ENCODE results near the gene PTRH1. TPM values are rescaled to one million over a fixed set of nuclear protein-coding genes. Genes with fewer than 3 reads are reported as not detected.

PTRH1 gene
- total RNA-seq, 1 experiment from 2014 or later = 21.8 TPM

DNA sequence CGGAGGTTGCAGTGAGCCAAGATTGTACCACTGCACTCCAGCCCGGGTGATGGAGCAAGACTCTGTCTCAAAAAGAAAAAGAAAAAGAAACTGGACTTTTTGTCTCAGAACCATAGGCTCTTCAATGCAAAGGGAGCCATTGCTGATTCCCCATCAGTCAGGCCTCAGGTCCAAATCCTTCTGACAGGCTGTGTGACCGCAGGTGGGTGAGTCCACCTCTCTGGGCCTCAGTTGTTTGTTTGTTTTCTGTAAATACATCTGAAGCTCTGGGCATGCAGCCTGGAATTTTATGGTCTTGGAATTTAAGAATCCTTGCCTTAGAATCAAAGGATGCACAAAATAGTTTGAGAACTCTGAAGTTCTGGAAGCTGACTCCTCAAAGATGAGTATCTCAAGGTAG is 40.8 kb upstream of the PTRH1 start:
- Histone ChIP-seq H3K36me3 (ENCODE audit: control insufficient read depth in 1 of 2, insufficient read depth in 2 of 2, low read length in 2 of 2) (no peaks in the 10 kb centered on the region), H3K27ac (ENCODE audit: low read depth, low read length) (no peak overlapping the region), H2AFZ (ENCODE audit: low read depth, low read length, poor library complexity, severe bottlenecking) (no peak overlapping the region), H3K79me2 (ENCODE audit: insufficient read depth, low read length) (no peaks in the 10 kb centered on the region), H3K4me2 (ENCODE audit: low read length) (no peak overlapping the region), H3K4me3 (replicated peaks in 1 of 2; ENCODE audit: low read depth in 1 of 2, low read length in 2 of 2) (no peak overlapping the region), H3K9me2 (ENCODE audit: insufficient read depth) (no peaks in the 10 kb centered on the region), H3K27me3 (ENCODE audit: insufficient read depth, low read length) (no peaks in the 10 kb centered on the region; the same call in 1 of the 2 replicates), H3K9me3 (ENCODE audit: control insufficient read depth in 1 of 2, insufficient read depth in 1 of 2, low read depth in 1 of 2, low read length in 2 of 2) (no peaks in the 10 kb centered on the region), H3K4me1 (ENCODE audit: control insufficient read depth in 1 of 2, insufficient read depth in 2 of 2, low read length in 2 of 2) (no peaks in the 10 kb centered on the region), H3K9ac (ENCODE audit: low read length) (no peak overlapping the region), H4K20me1 (ENCODE audit: insufficient read depth) (no peaks in the 10 kb centered on the region)
- ChIA-PET RAD21 (ENCODE audit: low non-redundant PET in 1 of 2, low total read pairs in 2 of 2, uncharacterized antibody in 2 of 2, unreplicated experiment in 2 of 2) (no interaction called here), CTCF (no interaction called here), POLR2A (no interaction called here)
- no peak for TF ChIP-seq ZFX (IDR thresholded peaks at IDR 0.05)
- TF ChIP-seq MAX (IDR thresholded peaks at IDR 0.05) = no peak
- TF ChIP-seq SRF (IDR thresholded peaks at IDR 0.05; ENCODE audit: low read depth) = no peak
- TF ChIP-seq CEBPB (IDR thresholded peaks at IDR 0.05; ENCODE audit: low read depth) = no peak
- no peak for TF ChIP-seq SP1 (IDR thresholded peaks at IDR 0.05; ENCODE audit: low read depth)
- no peak for TF ChIP-seq ATF3 (IDR thresholded peaks at IDR 0.05)
- TF ChIP-seq CBX3 (IDR thresholded peaks at IDR 0.05; ENCODE audit: low read depth) = no peak
- TF ChIP-seq CTCF (IDR thresholded peaks at IDR 0.05 in 2 of 3, conservative IDR thresholded peaks at IDR 0.05 in 1 of 3; ENCODE audit: borderline replicate concordance in 1 of 3, insufficient read depth in 1 of 3, low read depth in 2 of 3, low read length in 2 of 3) = no peak
- no peak for TF ChIP-seq ZBTB33 (IDR thresholded peaks at IDR 0.05; ENCODE audit: extremely low read depth, insufficient replicate concordance, low read length)
- TF ChIP-seq ELF1 (IDR thresholded peaks at IDR 0.05; ENCODE audit: borderline replicate concordance, low read depth) = no peak
- TF ChIP-seq SIN3A (IDR thresholded peaks at IDR 0.05; ENCODE audit: low read depth) = no peak
- TF ChIP-seq RAD21 (IDR thresholded peaks at IDR 0.05; ENCODE audit: low read depth) = no peak
- no peak for TF ChIP-seq POLR2A (IDR thresholded peaks at IDR 0.05; ENCODE audit: borderline replicate concordance, extremely low read depth, insufficient read depth, insufficient read length)
- no peak for TF ChIP-seq EGR1 (IDR thresholded peaks at IDR 0.05; ENCODE audit: low read depth)
- no peak for TF ChIP-seq YY1 (IDR thresholded peaks at IDR 0.05; ENCODE audit: extremely low read depth, insufficient replicate concordance, low read depth, low read length)
- TF ChIP-seq EZH2phosphoT487 (IDR thresholded peaks at IDR 0.05; ENCODE audit: borderline replicate concordance) = no peak
- TF ChIP-seq, protein P1, sequence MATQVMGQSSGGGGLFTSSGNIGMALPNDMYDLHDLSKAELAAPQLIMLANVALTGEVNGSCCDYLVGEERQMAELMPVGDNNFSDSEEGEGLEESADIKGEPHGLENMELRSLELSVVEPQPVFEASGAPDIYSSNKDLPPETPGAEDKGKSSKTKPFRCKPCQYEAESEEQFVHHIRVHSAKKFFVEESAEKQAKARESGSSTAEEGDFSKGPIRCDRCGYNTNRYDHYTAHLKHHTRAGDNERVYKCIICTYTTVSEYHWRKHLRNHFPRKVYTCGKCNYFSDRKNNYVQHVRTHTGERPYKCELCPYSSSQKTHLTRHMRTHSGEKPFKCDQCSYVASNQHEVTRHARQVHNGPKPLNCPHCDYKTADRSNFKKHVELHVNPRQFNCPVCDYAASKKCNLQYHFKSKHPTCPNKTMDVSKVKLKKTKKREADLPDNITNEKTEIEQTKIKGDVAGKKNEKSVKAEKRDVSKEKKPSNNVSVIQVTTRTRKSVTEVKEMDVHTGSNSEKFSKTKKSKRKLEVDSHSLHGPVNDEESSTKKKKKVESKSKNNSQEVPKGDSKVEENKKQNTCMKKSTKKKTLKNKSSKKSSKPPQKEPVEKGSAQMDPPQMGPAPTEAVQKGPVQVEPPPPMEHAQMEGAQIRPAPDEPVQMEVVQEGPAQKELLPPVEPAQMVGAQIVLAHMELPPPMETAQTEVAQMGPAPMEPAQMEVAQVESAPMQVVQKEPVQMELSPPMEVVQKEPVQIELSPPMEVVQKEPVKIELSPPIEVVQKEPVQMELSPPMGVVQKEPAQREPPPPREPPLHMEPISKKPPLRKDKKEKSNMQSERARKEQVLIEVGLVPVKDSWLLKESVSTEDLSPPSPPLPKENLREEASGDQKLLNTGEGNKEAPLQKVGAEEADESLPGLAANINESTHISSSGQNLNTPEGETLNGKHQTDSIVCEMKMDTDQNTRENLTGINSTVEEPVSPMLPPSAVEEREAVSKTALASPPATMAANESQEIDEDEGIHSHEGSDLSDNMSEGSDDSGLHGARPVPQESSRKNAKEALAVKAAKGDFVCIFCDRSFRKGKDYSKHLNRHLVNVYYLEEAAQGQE (IDR thresholded peaks at IDR 0.05; ENCODE audit: low read depth) = no peak
- TF ChIP-seq JUND (IDR thresholded peaks at IDR 0.05) = no peak
- no peak for ATAC-seq
- intact Hi-C loops (cut with micrococcal nuclease) = no loop called here
- DNase-seq (ENCODE audit: low read depth, low spot score) = no peak
- no TSS peak for BruUV-seq (replicated peaks)
